Adrenal gland (tissue), 12 donors: ENCODE measurements around the gene STON2. TPM values are rescaled to one million over a fixed set of nuclear protein-coding genes. Genes with fewer than 3 reads are reported as not detected.

Experiments
- DNase-seq, 7 donors: peaks; one replicate each; pipeline ENCODE4 v3.0.0-alpha.2; 2019 to 2020
- H3K27ac ChIP-seq, 5 donors: fragments of 200-600 bp; sonication (generic) in 4 of 5; 1 replicate in 3 of 5; 2 replicates in 2 of 5; pipeline versions ENCODE4 v1.5.1 to v1.8.0; 2016 to 2020; ENCODE audit warnings: mild to moderate bottlenecking in 1 of 5
- H3K27me3 ChIP-seq: fragments of 200-600 bp; 2 replicates; pipeline ENCODE4 v1.8.0; 2021
- H3K36me3 ChIP-seq, 2 donors: fragments of 200-600 bp; replicated peaks in 1 of 2; 1 replicate in 1 of 2; 2 replicates in 1 of 2; pipeline versions ENCODE4 v1.5.1 to v1.8.0; 2018 to 2022
- H3K4me1 ChIP-seq, 2 donors: fragments of 200-600 bp; replicated peaks in 1 of 2; 1 replicate in 1 of 2; 2 replicates in 1 of 2; pipeline versions ENCODE4 v1.5.1 to v1.8.0; 2018 to 2021
- H3K4me3 ChIP-seq, 4 donors: fragments of 200-600 bp; sonication (generic) in 3 of 4; one replicate each; pipeline ENCODE4 v1.5.1; 2016 to 2018
- H3K9me3 ChIP-seq, 3 donors: fragments of 200-600 bp; sonication (generic) in 1 of 3; replicated peaks in 1 of 3; 1 replicate in 2 of 3; 2 replicates in 1 of 3; pipeline versions ENCODE4 v1.5.1 to v1.8.0; 2016 to 2021
- CTCF ChIP-seq, 6 experiments: fragments of 450-650 bp in 4 of 6; fragments of 200-600 bp in 2 of 6; sonication (generic) in 1 of 6; IDR thresholded peaks; 1 replicate in 5 of 6; 2 replicates in 1 of 6; pipeline versions ENCODE4 v1.5.1 to v1.8.0; 2016 to 2021; ENCODE audit warnings: antibody characterized with exemption in 6 of 6, mild to moderate bottlenecking in 2 of 6, moderate library complexity in 1 of 6
- POLR2A ChIP-seq, 2 donors: fragments of 450-650 bp; IDR thresholded peaks; one replicate each; pipeline ENCODE4 v1.6.1; 2017; ENCODE audit warnings: antibody characterized with exemption in 2 of 2, mild to moderate bottlenecking in 2 of 2, moderate library complexity in 1 of 2
- WGBS, 4 donors: extraction: QIAGEN DNeasy Blood & Tissue Kit in 2 of 4; methylation state at CpG; one replicate each; pipeline versions ENCODE4 v1.1.5 to v1.1.7; 2013 to 2017; 5-methylcytosine and 5-hydroxymethylcytosine counted together
- intact Hi-C, 2 donors: fragments of 100-400 bp; cut with DNase I; formaldehyde crosslinking; loops; one replicate each; pipeline versions ENCODE4 v1.14.1 to v1.15.0; 2022 to 2023
- polyA plus RNA-seq, 3 donors: library from polyadenylated mRNA; stranded (reverse); fragments of 200-250 nt in 2 of 3; fragments of 350-450 nt in 1 of 3; fragmentation: Illumina TruSeq in 1 of 3; extraction: RNeasy Lipid Tissue Mini Kit (QIAGEN cat#74804) in 1 of 3; gene quantifications; one replicate each; pipeline ENCODE4 v1.2.3, GENCODE V29; 2013 to 2014
- total RNA-seq, 9 donors: library from RNA; depleted of rRNA in 4 of 9; stranded (reverse); fragments of >200 nt in 4 of 9; fragments of 120-200 nt in 1 of 9; fragmentation: NEBNext Ultra II Directional in 1 of 9; extraction: Animal tissue kit (Norgen Biotek cat#: 25700) in 1 of 9; gene quantifications; one replicate each; pipeline versions ENCODE4 v1.1.0 to v1.2.4, GENCODE V29; 2013 to 2023
- donor health status: healthy with polysubstance abuse.
- donor health status: Bipolar disorder and iron deficiency.
- donor health status: DM: yes; HTN: yes; CAD: no.
- donor health status: DM: no; HTN: no; CAD: no.
- donor health status: DM: no; HTN: no; CAD: no.
- donor health status: DM: yes; HTN: yes; CAD: no.

The STON2 gene
- total and polyA plus RNA-seq, 12 donors = 0.62 to 15.4 (median 6.7) TPM

GRCh38 chr14:81447021-81447764 is 47.1 kb upstream of the STON2 start:
- TF ChIP-seq POLR2A (IDR thresholded peaks at IDR 0.05) (no peak), CTCF (IDR thresholded peaks at IDR 0.05) (no peak)
- intact Hi-C loops = no loop called here
- Histone ChIP-seq H3K27ac (no peak overlapping the region), H3K9me3 (no peaks in the 10 kb centered on the region), H3K27me3 (no peaks in the 10 kb centered on the region), H3K36me3 (no peaks in the 10 kb centered on the region), H3K4me3 (no peak overlapping the region), H3K4me1 (no peaks in the 10 kb centered on the region)
- 79 to 82% (median 80%) methylated on average over 3 of the region's 3 CpGs for WGBS, 4 donors
- DNase-seq = no peak

GRCh38 chr14:81446279-81447007 is 46.3 kb upstream of the STON2 start:
- Histone ChIP-seq H3K4me1 (no peaks in the 10 kb centered on the region), H3K4me3 (no peak overlapping the region), H3K9me3 (no peaks in the 10 kb centered on the region), H3K27ac (no peak overlapping the region), H3K27me3 (no peaks in the 10 kb centered on the region), H3K36me3 (no peaks in the 10 kb centered on the region)
- TF ChIP-seq POLR2A (IDR thresholded peaks at IDR 0.05) (no peak), CTCF (IDR thresholded peaks at IDR 0.05) (no peak)
- DNase-seq = no peak
- WGBS, 4 donors = 81 to 89% (median 87%) methylated on average over 9 of the region's 9 CpGs
- intact Hi-C loops = no loop called here

- peaks cover 11% of the 10 kb centered on the region for H3K27me3 ChIP-seq
- DNase-seq = no peak
- no peak overlapping the region for H3K27ac ChIP-seq
- no peaks in the 10 kb centered on the region for H3K36me3 ChIP-seq
- no peak for TF ChIP-seq CTCF (IDR thresholded peaks at IDR 0.05)
- no peaks in the 10 kb centered on the region for H3K9me3 ChIP-seq
- H3K4me1 ChIP-seq = peaks cover 0 to 4% of the 10 kb centered on the region in 2 donors
- 75 to 80% (median 78%) methylated on average over 5 of the region's 5 CpGs for WGBS, 4 donors
- intact Hi-C loops = no loop called here
- H3K4me3 ChIP-seq = no peak overlapping the region
Measured at GRCh38 chr14:81441626-81442134, 41.6 kb upstream of the STON2 start.

GRCh38 chr14:81440041-81440440 is 39.9 kb upstream of the STON2 start:
- Histone ChIP-seq H3K4me1 (peaks cover 7 to 11% of the 10 kb centered on the region in 2 donors), H3K27ac (no peak overlapping the region), H3K4me3 (no peak overlapping the region), H3K27me3 (peaks cover 11% of the 10 kb centered on the region), H3K36me3 (no peaks in the 10 kb centered on the region), H3K9me3 (no peaks in the 10 kb centered on the region)
- no peak for DNase-seq
- WGBS, 4 donors = 70 to 85% (median 82%) methylated on average over 3 of the region's 3 CpGs
- TF ChIP-seq CTCF (IDR thresholded peaks at IDR 0.05) = no peak
- no peak for TF ChIP-seq POLR2A (IDR thresholded peaks at IDR 0.05)
- intact Hi-C loops = no loop called here
